ENCODE measurements around the gene MARVELD3.

MARVELD3 gene

GRCh38 chr16:71658771-71659170, 32.8 kb downstream of the MARVELD3 start:
- H3K4me3 ChIP-seq (ENCODE audit: control insufficient read depth, low read depth, low read length) = no peak overlapping the region
- no peak for TF ChIP-seq CTCF (IDR thresholded peaks at IDR 0.05; ENCODE audit: control insufficient read depth, insufficient read depth, low read depth, low read length, missing control alignments)
- no peak for DNase-seq (ENCODE audit: low read depth)

- no peak for DNase-seq (ENCODE audit: low read depth)
- no peak for TF ChIP-seq CTCF (IDR thresholded peaks at IDR 0.05; ENCODE audit: control insufficient read depth, insufficient read depth, low read depth, low read length, missing control alignments)
- no peak overlapping the region for H3K4me3 ChIP-seq (ENCODE audit: control insufficient read depth, low read depth, low read length)
Measured at GRCh38 chr16:71659471-71659870, 33.5 kb downstream of the MARVELD3 start.

- TF ChIP-seq CTCF (IDR thresholded peaks at IDR 0.05; ENCODE audit: control insufficient read depth, insufficient read depth, low read depth, low read length, missing control alignments) = no peak
- H3K4me3 ChIP-seq (ENCODE audit: control insufficient read depth, low read depth, low read length) = no peak overlapping the region
- no peak for DNase-seq (ENCODE audit: low read depth)
Measured at GRCh38 chr16:71666264-71666663, 40.3 kb downstream of the MARVELD3 start.

GRCh38 chr16:71666928-71667707, 41.1 kb downstream of the MARVELD3 start:
- H3K4me3 ChIP-seq (ENCODE audit: control insufficient read depth, low read depth, low read length) = no peak overlapping the region
- no peak for TF ChIP-seq CTCF (IDR thresholded peaks at IDR 0.05; ENCODE audit: control insufficient read depth, insufficient read depth, low read depth, low read length, missing control alignments)
- no peak for DNase-seq (ENCODE audit: low read depth)

- H3K4me3 ChIP-seq (ENCODE audit: control insufficient read depth, low read depth, low read length) = no peak overlapping the region
- peak; percentile 17 for TF ChIP-seq CTCF (IDR thresholded peaks at IDR 0.05; ENCODE audit: control insufficient read depth, insufficient read depth, low read depth, low read length, missing control alignments)
- DNase-seq (ENCODE audit: low read depth) = no peak
Measured at GRCh38 chr16:71669926-71670536, 44.0 kb downstream of the MARVELD3 start.

GRCh38 chr16:71670537-71670936, 44.6 kb downstream of the MARVELD3 start:
- H3K4me3 ChIP-seq (ENCODE audit: control insufficient read depth, low read depth, low read length) = no peak overlapping the region
- TF ChIP-seq CTCF (IDR thresholded peaks at IDR 0.05; ENCODE audit: control insufficient read depth, insufficient read depth, low read depth, low read length, missing control alignments) = no peak

More at GRCh38 chr16:71670537-71670936, 44.6 kb downstream of the MARVELD3 start:
- no peak for DNase-seq (ENCODE audit: low read depth)

Measured in AG09309 (cell line).